Esophagus muscularis mucosa (tissue), 3 donors: ENCODE data around the gene SWT1.

Source experiments
- CTCF ChIP-seq, 3 experiments: fragments of 200-600 bp in 2 of 3; fragments of 450-650 bp in 1 of 3; sonication (generic) in 2 of 3; IDR thresholded peaks; one replicate each; pipeline ENCODE4 v1.5.1; 2017 to 2019; ENCODE audit warnings: antibody characterized with exemption in 3 of 3, mild to moderate bottlenecking in 2 of 3, moderate library complexity in 1 of 3
- POLR2A ChIP-seq: fragments of 450-650 bp; IDR thresholded peaks from one replicate; pipeline ENCODE4 v1.6.1; 2017; ENCODE audit warnings: antibody characterized with exemption, moderate library complexity, mild to moderate bottlenecking, low read depth
- POLR2AphosphoS5 ChIP-seq, 2 donors: sonication (generic); formaldehyde crosslinking; IDR thresholded peaks; one replicate each; pipeline ENCODE4 v1.6.1; 2017; ENCODE audit warnings: antibody characterized with exemption in 2 of 2

DNA sequence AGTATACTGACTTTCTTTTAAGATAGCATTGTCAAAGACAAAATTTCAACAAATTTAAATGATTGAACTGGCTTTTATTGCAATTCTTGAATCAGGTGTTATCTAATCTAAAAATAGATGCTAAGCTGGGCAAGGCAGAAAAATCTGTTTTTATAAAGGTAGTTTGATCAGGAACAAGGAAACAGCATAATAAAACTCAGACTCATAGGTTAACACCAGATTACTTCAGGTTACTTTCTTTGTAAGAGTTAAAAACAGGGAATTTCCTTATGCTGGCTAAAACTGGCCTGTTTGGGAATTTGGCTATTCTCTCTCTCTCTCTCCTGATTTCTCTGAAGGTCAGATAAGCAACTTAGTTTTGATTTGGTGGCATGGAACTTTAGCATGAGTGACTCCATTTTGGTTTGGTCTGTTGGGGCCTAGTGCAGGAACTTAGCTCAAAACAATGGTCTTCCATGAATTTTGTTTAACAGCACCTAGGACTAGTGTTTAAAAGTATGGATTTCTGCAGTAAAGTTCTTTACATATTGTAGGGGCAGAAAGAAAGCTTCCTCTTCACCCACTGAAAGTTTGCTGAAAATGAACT lies 184.3 kb downstream of the SWT1 start:
- TF ChIP-seq POLR2AphosphoS5 (IDR thresholded peaks at IDR 0.05) (no peak), CTCF (IDR thresholded peaks at IDR 0.05) (no peak), POLR2A (no peak)
